ENCODE data around the gene MNAT1.
A peak's percentile ranks its signal among the peaks of the same experiment; 100 is the strongest.
"Not testable (repeated sequence)": the region's sequence is repeated elsewhere in the genome, so short reads cannot be mapped to it uniquely, and the experiment has no call there.

MNAT1 gene

GRCh38 chr14:60882219-60882618, 147.7 kb downstream of the MNAT1 start:
- DNase-seq (ENCODE audit: low spot score): no peak

GRCh38 chr14:60884134-60884533, 149.6 kb downstream of the MNAT1 start:
- DNase-seq (ENCODE audit: low spot score): no peak

- DNase-seq (ENCODE audit: low spot score): not testable (repeated sequence)
These were observed 156.1 kb downstream of the MNAT1 start for GRCh38 chr14:60890636-60891035.

- DNase-seq (ENCODE audit: low spot score): no peak
These were observed 159.3 kb downstream of the MNAT1 start for GRCh38 chr14:60893911-60894310.

- no peak for DNase-seq (ENCODE audit: low spot score)
These were observed 169.8 kb downstream of the MNAT1 start for GRCh38 chr14:60904381-60904780.

- DNase-seq (ENCODE audit: low spot score): no peak
These were observed 171.4 kb downstream of the MNAT1 start for GRCh38 chr14:60905923-60906322.

- DNase-seq (ENCODE audit: low spot score): no peak
These were observed 181.2 kb downstream of the MNAT1 start for GRCh38 chr14:60915781-60916180.

GRCh38 chr14:60922050-60922449, 187.5 kb downstream of the MNAT1 start:
- no peak for DNase-seq (ENCODE audit: low spot score)

GRCh38 chr14:60925286-60925685, 190.7 kb downstream of the MNAT1 start:
- DNase-seq (ENCODE audit: low spot score): no peak

- DNase-seq (ENCODE audit: low spot score): no peak
These were observed 191.4 kb downstream of the MNAT1 start for GRCh38 chr14:60926002-60926401.

GRCh38 chr14:60931218-60931617, 196.7 kb downstream of the MNAT1 start:
- DNase-seq (ENCODE audit: low spot score): no peak

GRCh38 chr14:60933920-60934655, 199.5 kb downstream of the MNAT1 start:
- peak; percentile 8 for DNase-seq (ENCODE audit: low spot score)

GRCh38 chr14:60935319-60935718, 200.8 kb downstream of the MNAT1 start:
- no peak for DNase-seq (ENCODE audit: low spot score)

GRCh38 chr14:60943637-60944032, 209.1 kb downstream of the MNAT1 start:
- DNase-seq (ENCODE audit: low spot score): no peak

GRCh38 chr14:60944204-60944603, 209.6 kb downstream of the MNAT1 start:
- DNase-seq (ENCODE audit: low spot score): no peak

GRCh38 chr14:60945984-60946383, 211.4 kb downstream of the MNAT1 start:
- no peak for DNase-seq (ENCODE audit: low spot score)

GRCh38 chr14:60946773-60947172, 212.2 kb downstream of the MNAT1 start:
- no peak for DNase-seq (ENCODE audit: low spot score)

GRCh38 chr14:60951776-60952435, 217.3 kb downstream of the MNAT1 start:
- no peak for DNase-seq (ENCODE audit: low spot score)

- DNase-seq (ENCODE audit: low spot score): no peak
These were observed 221.6 kb downstream of the MNAT1 start for GRCh38 chr14:60956202-60956601.

- no peak for DNase-seq (ENCODE audit: low spot score)
These were observed 222.1 kb downstream of the MNAT1 start for GRCh38 chr14:60956632-60957031.

GRCh38 chr14:60958146-60958545, 223.6 kb downstream of the MNAT1 start:
- no peak for DNase-seq (ENCODE audit: low spot score)

GRCh38 chr14:60963761-60964160, 229.2 kb downstream of the MNAT1 start:
- no peak for DNase-seq (ENCODE audit: low spot score)

GRCh38 chr14:60964904-60965303, 230.3 kb downstream of the MNAT1 start:
- DNase-seq (ENCODE audit: low spot score): no peak

- no peak for DNase-seq (ENCODE audit: low spot score)
These were observed 230.8 kb downstream of the MNAT1 start for GRCh38 chr14:60965402-60965801.

Data from HuH-7 (cell line).